Activated T-helper 1 cell treated with Interleukin-2 at 50 U/mL for 16 hours (primary cell): Measurements from ENCODE around the gene DPP6.

Experiments used
- DNase-seq: peaks from one replicate; pipeline ENCODE4 v3.0.0-alpha.2; 2020; ENCODE audit warnings: low read depth

The DPP6 gene

GRCh38 chr7:154937837-154938236 lies 885.6 kb downstream of the DPP6 start:
- DNase-seq = no peak

GRCh38 chr7:154942691-154943090 lies 890.5 kb downstream of the DPP6 start:
- no peak for DNase-seq
